Rectal smooth muscle tissue (tissue), 1 donor: Measurements from ENCODE around the gene C10orf53.

Source experiments
- H3K27ac ChIP-seq: one replicate; pipeline ENCODE4 v1.7.0; 2013; ENCODE audit warnings: low read depth, low read length, inconsistent platforms
- H3K27me3 ChIP-seq: one replicate; pipeline ENCODE4 v1.7.0; 2013; ENCODE audit warnings: low read length; ENCODE audit not compliant: control insufficient read depth, insufficient read depth
- H3K36me3 ChIP-seq: one replicate; pipeline ENCODE4 v1.7.0; 2013; ENCODE audit warnings: low read length; ENCODE audit not compliant: control insufficient read depth, insufficient read depth
- H3K4me1 ChIP-seq: one replicate; pipeline ENCODE4 v1.7.0; 2013; ENCODE audit warnings: low read length; ENCODE audit not compliant: control insufficient read depth, insufficient read depth
- H3K4me3 ChIP-seq: one replicate; pipeline ENCODE4 v1.7.0; 2013; ENCODE audit warnings: low read length
- H3K9ac ChIP-seq: one replicate; pipeline ENCODE4 v1.7.0; 2013; ENCODE audit warnings: low read length

C10orf53 gene

GRCh38 chr10:49738616-49739360, 59.3 kb downstream of the C10orf53 start:
- no peaks in the 10 kb centered on the region for H3K4me1 ChIP-seq
- no peaks in the 10 kb centered on the region for H3K27me3 ChIP-seq
- no peak overlapping the region for H3K9ac ChIP-seq
- no peak overlapping the region for H3K4me3 ChIP-seq
- no peaks in the 10 kb centered on the region for H3K36me3 ChIP-seq
- H3K27ac ChIP-seq, result no peak overlapping the region

- no peaks in the 10 kb centered on the region for H3K4me1 ChIP-seq
- H3K9ac ChIP-seq, result no peak overlapping the region
- H3K27ac ChIP-seq, result no peak overlapping the region
- no peaks in the 10 kb centered on the region for H3K27me3 ChIP-seq
- H3K36me3 ChIP-seq, result no peaks in the 10 kb centered on the region
- H3K4me3 ChIP-seq, result no peak overlapping the region
These were observed 60.0 kb downstream of the C10orf53 start for GRCh38 chr10:49739426-49739825.

DNA sequence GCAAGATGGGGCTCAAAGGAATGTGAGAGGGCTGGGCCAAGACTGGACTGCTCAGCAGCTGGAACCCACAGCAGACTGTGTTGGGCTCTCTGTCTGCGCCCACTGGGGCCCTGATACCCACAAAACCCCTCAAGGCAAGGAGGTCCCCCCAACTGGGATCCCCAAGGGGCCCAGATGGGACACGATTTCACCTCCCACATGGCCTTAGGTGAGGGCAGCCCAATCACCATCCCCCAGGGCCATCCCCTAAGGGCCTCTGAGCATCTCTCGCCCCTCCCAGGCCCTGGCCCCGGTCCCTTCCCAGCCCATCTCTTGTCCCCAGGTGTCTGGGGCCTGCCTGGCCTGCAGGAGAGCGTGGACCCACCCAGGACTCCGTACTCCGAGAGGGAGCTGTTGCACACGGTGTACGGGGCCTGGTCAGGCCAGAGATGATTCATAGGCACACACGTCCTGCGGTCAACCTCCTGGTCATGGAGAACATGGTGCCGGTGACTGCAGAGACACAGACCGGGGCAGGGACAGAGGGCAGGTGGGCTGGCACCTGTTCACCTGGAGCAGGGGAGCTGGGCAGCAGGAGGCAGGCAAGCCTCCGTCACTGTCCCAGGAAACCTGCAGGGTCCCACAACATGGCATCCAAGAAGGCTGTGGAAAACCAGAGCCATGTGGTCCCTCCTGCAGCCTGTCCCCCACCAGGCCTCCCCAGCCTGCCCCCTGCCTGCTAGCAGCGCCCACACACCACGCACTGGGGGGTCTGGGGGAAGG, 61.1 kb downstream of the C10orf53 start:
- no peak overlapping the region for H3K9ac ChIP-seq
- no peaks in the 10 kb centered on the region for H3K4me1 ChIP-seq
- H3K27ac ChIP-seq, result no peak overlapping the region
- H3K27me3 ChIP-seq, result no peaks in the 10 kb centered on the region
- no peak overlapping the region for H3K4me3 ChIP-seq
- H3K36me3 ChIP-seq, result no peaks in the 10 kb centered on the region

GRCh38 chr10:49741108-49741995, 61.9 kb downstream of the C10orf53 start:
- no peaks in the 10 kb centered on the region for H3K4me1 ChIP-seq
- no peaks in the 10 kb centered on the region for H3K27me3 ChIP-seq
- no peak overlapping the region for H3K4me3 ChIP-seq
- no peaks in the 10 kb centered on the region for H3K36me3 ChIP-seq
- H3K27ac ChIP-seq, result no peak overlapping the region
- H3K9ac ChIP-seq, result no peak overlapping the region

DNA sequence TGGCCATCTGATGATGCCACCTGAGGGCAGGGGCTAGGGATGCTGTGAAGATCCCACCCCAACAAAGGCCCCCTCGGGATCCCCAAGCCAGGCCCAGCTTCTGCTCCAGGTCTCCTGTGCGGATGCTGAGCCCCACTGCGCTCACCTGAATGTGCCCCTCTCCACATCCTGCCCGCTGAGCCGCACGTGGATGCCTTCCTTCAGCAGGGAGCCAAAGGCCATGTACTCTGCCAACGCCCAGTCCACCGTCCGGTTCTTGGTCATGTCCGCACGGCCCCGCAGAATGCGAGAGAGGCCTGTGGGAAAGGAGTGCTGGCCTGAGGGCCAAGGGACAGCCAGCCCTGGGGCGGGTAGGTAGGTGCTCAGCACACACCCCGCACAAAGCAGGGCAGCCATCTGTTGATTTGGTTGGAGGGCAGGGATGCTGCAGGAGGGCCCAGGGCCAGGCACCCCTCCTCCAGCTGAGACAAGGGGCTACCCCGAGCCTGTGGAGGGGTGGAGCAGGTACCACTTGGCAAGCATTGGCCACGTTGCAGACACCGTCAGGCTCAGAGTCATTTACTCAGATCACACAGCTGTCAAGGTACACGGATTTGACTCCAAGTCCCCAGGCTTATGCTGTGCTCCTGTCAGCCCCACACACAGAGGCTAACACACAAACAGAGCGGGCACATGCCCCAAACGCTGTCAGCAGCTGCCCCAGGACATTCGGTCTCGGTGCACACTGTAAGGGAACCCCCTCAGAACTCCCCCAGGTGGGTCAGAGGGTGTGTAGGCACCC, 63.4 kb downstream of the C10orf53 start:
- Histone ChIP-seq H3K4me1 (no peaks in the 10 kb centered on the region), H3K9ac (no peak overlapping the region), H3K36me3 (no peaks in the 10 kb centered on the region), H3K4me3 (no peak overlapping the region), H3K27me3 (no peaks in the 10 kb centered on the region), H3K27ac (no peak overlapping the region)

DNA sequence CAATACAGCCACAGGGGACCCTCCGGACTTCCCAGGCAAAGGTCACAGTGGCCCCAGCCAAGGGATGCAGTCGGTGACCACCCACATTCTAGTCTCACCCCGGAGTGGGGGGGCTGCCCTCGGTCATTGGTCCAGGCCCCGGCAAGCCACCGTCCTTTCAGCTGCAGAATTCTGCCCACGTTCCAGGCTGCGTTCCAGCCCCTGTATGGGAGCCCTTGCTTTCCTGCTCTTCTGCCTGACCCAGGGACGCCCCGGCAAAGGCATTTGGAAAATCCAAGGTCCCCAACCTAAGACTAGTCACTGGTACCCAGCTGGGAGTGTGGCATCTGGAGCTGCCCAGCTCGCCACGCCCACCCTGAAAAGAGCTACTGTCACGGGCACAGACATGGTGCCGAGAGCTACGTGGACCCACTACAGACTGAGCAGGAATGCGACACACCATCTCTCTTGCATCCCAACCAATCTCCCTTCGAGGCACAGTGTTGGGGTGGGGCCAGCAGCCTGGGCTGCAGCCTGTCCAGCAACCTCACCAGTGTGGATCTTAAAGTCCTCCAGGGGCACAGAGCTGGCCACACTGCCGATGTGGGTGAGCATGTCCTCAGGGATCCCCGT, 64.1 kb downstream of the C10orf53 start:
- H3K27me3 ChIP-seq, result no peaks in the 10 kb centered on the region
- no peaks in the 10 kb centered on the region for H3K4me1 ChIP-seq
- H3K27ac ChIP-seq, result no peak overlapping the region
- no peak overlapping the region for H3K9ac ChIP-seq
- no peak overlapping the region for H3K4me3 ChIP-seq
- no peaks in the 10 kb centered on the region for H3K36me3 ChIP-seq

GRCh38 chr10:49744091-49744685, 64.7 kb downstream of the C10orf53 start:
- H3K36me3 ChIP-seq, result no peaks in the 10 kb centered on the region
- no peaks in the 10 kb centered on the region for H3K27me3 ChIP-seq
- no peaks in the 10 kb centered on the region for H3K4me1 ChIP-seq
- H3K27ac ChIP-seq, result no peak overlapping the region
- no peak overlapping the region for H3K4me3 ChIP-seq
- no peak overlapping the region for H3K9ac ChIP-seq

DNA sequence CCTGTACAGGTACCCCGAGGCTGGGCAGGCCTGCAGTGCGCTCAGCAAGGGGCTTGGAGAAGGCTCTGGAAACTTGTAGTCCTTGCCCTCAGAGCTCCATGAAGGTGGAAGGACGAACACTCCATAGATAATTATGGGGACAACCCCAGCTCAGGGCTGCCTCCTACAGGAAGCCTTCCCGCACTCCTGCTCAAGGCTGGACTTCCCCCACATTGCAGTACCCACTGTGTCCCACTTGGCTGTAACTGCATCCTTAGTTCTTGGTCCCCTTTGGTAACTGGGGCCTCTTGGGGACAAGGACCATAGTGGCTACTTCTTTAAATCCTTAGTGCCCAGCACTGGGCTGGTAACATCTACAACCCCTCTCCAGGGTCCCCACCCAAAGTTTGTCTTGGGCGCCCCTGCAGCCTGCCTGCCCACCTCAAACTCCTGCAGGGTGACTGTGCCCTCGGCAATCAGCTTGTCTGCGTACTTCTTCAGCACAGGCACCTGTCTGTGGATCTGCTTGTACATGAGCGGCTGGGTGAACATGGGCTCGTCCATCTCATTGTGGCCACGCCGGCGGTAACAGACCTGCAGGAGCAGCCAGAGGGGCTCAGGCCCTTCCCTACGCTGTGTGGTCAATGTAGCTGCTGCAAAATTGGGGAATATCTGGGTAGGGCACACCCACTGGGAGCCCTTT, 65.6 kb downstream of the C10orf53 start:
- no peak overlapping the region for H3K27ac ChIP-seq
- H3K4me1 ChIP-seq, result no peaks in the 10 kb centered on the region
- H3K9ac ChIP-seq, result no peak overlapping the region
- H3K4me3 ChIP-seq, result no peak overlapping the region
- no peaks in the 10 kb centered on the region for H3K27me3 ChIP-seq
- H3K36me3 ChIP-seq, result no peaks in the 10 kb centered on the region

DNA sequence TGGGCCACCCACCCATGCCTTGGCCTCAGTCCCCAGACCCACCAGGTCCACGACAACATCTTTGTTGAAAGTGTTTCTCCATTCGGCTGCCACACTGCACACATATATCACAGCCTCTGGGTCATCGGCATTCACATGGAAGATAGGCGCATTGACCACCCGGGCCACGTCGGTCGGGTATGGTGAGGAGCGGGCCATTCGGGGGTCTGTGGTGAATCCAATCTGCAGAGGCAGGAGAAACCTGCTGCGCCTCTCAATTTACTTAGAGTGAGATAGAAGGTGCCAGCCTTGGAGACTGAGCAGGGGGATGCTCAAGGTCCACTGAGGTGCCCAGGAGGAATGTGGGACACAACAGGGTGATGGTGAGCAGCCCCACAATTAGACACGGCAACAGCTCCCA, 66.3 kb downstream of the C10orf53 start:
- H3K4me1 ChIP-seq, result no peaks in the 10 kb centered on the region
- no peaks in the 10 kb centered on the region for H3K27me3 ChIP-seq
- no peak overlapping the region for H3K27ac ChIP-seq
- H3K9ac ChIP-seq, result no peak overlapping the region
- H3K36me3 ChIP-seq, result no peaks in the 10 kb centered on the region
- H3K4me3 ChIP-seq, result no peak overlapping the region

DNA sequence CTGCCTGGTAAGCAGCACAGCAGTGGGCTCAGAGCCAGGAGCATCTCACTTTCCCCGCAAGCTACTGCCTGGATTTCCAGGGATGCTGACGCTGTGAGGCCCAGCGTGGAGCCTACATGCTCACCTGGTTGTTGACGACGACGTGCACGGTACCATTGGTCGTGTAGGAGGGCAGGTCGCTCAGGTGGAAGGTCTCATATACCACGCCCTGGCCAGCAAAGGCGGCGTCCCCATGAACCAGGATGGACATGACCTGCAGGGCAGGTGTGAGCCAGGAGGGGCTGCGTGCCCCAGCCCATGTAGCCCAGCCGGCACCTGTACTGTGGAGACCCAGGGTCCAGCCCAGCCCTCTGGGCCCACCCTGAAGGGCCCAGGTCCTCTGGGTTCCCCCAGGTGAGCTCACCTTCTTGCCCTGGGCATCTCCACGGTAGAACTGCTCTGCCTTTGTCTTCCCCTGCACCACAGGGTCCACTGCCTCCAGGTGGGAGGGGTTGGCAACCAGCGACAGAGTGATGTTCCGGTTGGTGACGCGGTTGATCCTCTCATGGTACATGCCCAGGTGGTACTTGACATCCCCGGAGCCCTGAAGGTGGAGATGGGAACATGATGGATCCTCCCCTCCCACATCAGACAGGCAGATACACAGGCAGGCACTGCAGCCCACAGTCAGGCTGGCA, 67.3 kb downstream of the C10orf53 start:
- H3K27ac ChIP-seq, result no peak overlapping the region
- H3K36me3 ChIP-seq, result no peaks in the 10 kb centered on the region
- no peak overlapping the region for H3K4me3 ChIP-seq
- H3K27me3 ChIP-seq, result no peaks in the 10 kb centered on the region
- H3K4me1 ChIP-seq, result no peaks in the 10 kb centered on the region
- H3K9ac ChIP-seq, result no peak overlapping the region
